KOPT-K1 (cell line): ENCODE data around the gene TMEM178B.
"Not testable (repeated sequence)": the region's sequence is repeated elsewhere in the genome, so short reads cannot be mapped to it uniquely, and the experiment has no call there.

Source experiments
- H3K27ac ChIP-seq: fragments of 200-600 bp; sonication (generic); 2 replicates; pipeline ENCODE4 v1.5.1; 2016; ENCODE audit warnings: antibody characterized with exemption, mild to moderate bottlenecking, low read depth, low read length; ENCODE audit not compliant: poor library complexity, severe bottlenecking
- H3K36me3 ChIP-seq: fragments of 200-600 bp; sonication (generic); 2 replicates; pipeline ENCODE4 v1.5.1; 2017; ENCODE audit warnings: antibody characterized with exemption, mild to moderate bottlenecking, low read length, moderate library complexity; ENCODE audit not compliant: insufficient read depth
- H3K9me3 ChIP-seq: fragments of 200-600 bp; sonication (generic); 2 replicates; pipeline ENCODE4 v1.5.1; 2017; ENCODE audit warnings: antibody characterized with exemption, low read length, mild to moderate bottlenecking; ENCODE audit not compliant: insufficient read depth, poor library complexity, severe bottlenecking

TMEM178B gene

DNA sequence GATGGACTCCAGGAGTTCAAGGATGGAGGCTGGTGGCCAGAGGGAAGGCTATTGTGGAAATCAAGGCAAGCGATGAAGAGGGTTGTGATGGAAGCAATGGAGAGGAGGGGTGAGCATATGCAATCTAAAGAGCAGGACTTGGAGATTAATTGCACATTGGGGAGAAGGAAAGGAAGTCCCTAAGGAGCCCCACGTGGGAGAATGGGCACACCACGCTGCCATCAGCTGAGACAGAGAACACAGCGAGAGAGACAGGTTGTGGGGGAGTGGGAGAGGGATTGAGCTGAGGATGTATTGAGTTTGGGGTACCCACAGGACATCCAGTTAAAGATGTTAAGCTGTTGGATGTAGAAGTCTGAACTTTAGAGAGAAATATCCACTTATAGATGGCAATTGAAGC, 73.6 kb downstream of the TMEM178B start:
- H3K9me3 ChIP-seq, result no peaks in the 10 kb centered on the region
- no peak overlapping the region for H3K27ac ChIP-seq
- H3K36me3 ChIP-seq, result no peaks in the 10 kb centered on the region

DNA sequence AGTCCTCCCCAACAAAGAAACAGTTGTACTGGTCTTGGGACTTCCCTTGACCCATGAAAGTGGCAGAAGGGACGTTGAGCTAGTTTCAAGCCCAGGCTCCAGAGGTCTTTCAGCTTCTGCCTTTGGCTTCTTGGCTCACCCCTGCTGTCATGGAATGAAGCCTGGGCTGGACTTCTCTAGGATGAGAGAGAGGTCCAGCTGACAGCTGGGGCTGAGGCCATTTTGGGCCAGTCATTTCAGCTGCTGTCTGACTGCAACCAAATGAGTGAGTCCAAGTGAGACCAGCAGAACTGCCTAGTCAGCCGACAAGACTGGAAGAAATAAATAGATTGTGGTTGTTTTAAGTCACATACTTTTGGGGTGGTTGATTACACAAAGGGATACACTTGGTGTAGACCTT, 76.6 kb downstream of the TMEM178B start:
- H3K9me3 ChIP-seq, result no peaks in the 10 kb centered on the region
- no peaks in the 10 kb centered on the region for H3K36me3 ChIP-seq
- no peak overlapping the region for H3K27ac ChIP-seq

GRCh38 chr7:141151746-141152145, 77.9 kb downstream of the TMEM178B start:
- Histone ChIP-seq H3K27ac (no peak overlapping the region), H3K36me3 (no peaks in the 10 kb centered on the region), H3K9me3 (no peaks in the 10 kb centered on the region)

DNA sequence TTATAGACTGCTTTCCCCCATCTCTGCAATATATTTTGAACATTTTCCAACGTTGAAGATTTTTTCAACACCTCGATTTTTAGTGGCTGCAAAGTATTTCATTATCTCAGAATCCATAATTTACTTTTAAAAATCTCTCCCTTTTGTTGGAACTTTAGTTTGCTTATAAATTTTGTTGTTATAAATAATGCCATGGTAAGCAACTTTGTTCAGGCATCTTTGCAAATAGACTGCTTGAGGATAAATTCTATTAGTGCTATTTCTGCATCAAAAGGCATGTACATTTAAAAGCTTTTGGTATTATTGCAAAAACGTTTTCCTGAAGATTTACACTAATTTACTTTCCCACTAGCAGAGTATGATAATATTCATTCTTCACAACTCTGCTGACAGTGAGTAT, 79.4 kb downstream of the TMEM178B start:
- H3K36me3 ChIP-seq, result no peaks in the 10 kb centered on the region
- H3K9me3 ChIP-seq, result no peaks in the 10 kb centered on the region
- no peak overlapping the region for H3K27ac ChIP-seq

DNA sequence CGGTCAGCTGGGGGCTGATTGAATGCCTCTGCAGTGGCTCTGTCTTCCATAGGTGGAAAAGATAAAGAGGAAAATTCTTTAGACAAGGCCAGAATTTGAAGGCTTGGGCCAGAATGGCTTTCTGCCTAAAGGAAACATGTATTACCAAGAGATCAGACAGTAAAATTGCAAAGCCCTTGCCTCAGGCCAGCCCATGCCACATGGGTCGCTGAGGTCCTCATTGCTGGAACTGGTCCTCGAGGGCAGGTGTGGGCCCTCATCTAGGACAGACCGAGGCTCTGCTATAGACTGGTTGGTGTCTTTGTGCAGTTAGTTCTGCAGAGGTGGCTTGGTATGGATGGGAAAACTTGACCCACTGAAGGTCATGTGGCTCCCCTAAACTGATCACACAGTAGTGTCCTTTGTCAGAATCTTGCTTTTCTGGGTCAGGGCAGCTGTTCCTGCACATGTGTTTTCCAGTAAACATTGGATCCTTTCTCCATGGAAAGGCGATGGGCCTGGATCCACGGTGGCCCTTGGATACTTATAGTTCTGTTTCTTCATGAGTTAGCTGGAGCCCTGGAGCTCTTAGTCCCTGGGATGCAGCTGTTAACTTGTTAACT, 80.4 kb downstream of the TMEM178B start:
- no peak overlapping the region for H3K27ac ChIP-seq
- no peaks in the 10 kb centered on the region for H3K36me3 ChIP-seq
- no peaks in the 10 kb centered on the region for H3K9me3 ChIP-seq

GRCh38 chr7:141156407-141156806, 82.5 kb downstream of the TMEM178B start:
- H3K27ac ChIP-seq, result no peak overlapping the region
- no peaks in the 10 kb centered on the region for H3K9me3 ChIP-seq

GRCh38 chr7:141157138-141157765, 83.4 kb downstream of the TMEM178B start:
- Histone ChIP-seq H3K27ac (no peak overlapping the region), H3K9me3 (no peaks in the 10 kb centered on the region), H3K36me3 (no peaks in the 10 kb centered on the region)

More at GRCh38 chr7:141156407-141156806, 82.5 kb downstream of the TMEM178B start:
- no peaks in the 10 kb centered on the region for H3K36me3 ChIP-seq

DNA sequence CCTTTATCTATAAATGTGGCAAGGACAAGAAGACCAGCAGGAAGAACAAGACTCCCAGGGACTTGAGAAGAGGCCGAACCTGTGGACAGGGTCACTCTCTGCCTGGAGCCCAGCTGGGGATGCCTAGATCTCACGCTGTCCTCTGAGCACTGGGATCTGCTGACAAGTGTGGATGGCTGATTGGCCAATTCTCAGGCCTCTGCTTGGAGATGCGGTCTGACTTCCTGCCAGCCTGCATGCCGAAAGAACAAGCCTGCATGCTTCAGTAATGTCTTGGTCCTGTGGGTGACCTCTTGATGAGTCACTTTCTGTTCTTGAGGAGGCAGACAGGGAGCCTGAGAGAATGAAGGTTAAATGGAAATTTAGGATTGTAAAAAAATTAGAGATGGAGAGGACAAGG, 84.7 kb downstream of the TMEM178B start:
- Histone ChIP-seq H3K36me3 (no peaks in the 10 kb centered on the region), H3K9me3 (no peaks in the 10 kb centered on the region), H3K27ac (no peak overlapping the region)

GRCh38 chr7:141160246-141160860, 86.5 kb downstream of the TMEM178B start:
- no peaks in the 10 kb centered on the region for H3K9me3 ChIP-seq
- no peak overlapping the region for H3K27ac ChIP-seq
- no peaks in the 10 kb centered on the region for H3K36me3 ChIP-seq

GRCh38 chr7:141161550-141162535, 88.0 kb downstream of the TMEM178B start:
- H3K9me3 ChIP-seq, result no peaks in the 10 kb centered on the region

DNA sequence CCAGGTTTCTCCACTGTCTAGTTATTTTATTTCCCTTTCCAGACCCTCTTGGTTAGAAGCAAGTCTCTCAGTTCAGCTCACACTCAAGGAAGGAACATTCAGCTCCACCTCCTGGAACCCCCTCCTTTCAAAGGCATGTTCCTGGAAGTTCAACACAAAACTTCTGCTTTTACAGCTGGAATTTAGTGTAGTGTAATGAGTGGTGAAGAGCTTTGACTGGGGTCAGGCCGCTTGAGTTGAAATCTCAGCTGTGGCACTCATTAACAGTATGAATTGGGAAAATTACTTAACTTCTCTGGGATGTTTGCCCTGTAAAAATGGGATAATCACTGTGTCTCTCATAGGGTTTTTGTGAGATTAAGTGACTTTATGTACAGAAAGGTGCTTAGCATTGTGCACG, 91.7 kb downstream of the TMEM178B start:
- no peaks in the 10 kb centered on the region for H3K9me3 ChIP-seq
- no peak overlapping the region for H3K27ac ChIP-seq
- H3K36me3 ChIP-seq, result no peaks in the 10 kb centered on the region

More at GRCh38 chr7:141161550-141162535, 88.0 kb downstream of the TMEM178B start:
- no peak overlapping the region for H3K27ac ChIP-seq
- H3K36me3 ChIP-seq, result no peaks in the 10 kb centered on the region

GRCh38 chr7:141166926-141167325, 93.1 kb downstream of the TMEM178B start:
- Histone ChIP-seq H3K9me3 (no peaks in the 10 kb centered on the region), H3K27ac (no peak overlapping the region), H3K36me3 (no peaks in the 10 kb centered on the region)

- Histone ChIP-seq H3K9me3 (no peaks in the 10 kb centered on the region), H3K27ac (no peak overlapping the region), H3K36me3 (no peaks in the 10 kb centered on the region)
Observed at GRCh38 chr7:141167381-141167964, 93.6 kb downstream of the TMEM178B start.

GRCh38 chr7:141169157-141169556, 95.3 kb downstream of the TMEM178B start:
- H3K9me3 ChIP-seq, H3K27ac ChIP-seq, H3K36me3 ChIP-seq: not testable (repeated sequence)

DNA sequence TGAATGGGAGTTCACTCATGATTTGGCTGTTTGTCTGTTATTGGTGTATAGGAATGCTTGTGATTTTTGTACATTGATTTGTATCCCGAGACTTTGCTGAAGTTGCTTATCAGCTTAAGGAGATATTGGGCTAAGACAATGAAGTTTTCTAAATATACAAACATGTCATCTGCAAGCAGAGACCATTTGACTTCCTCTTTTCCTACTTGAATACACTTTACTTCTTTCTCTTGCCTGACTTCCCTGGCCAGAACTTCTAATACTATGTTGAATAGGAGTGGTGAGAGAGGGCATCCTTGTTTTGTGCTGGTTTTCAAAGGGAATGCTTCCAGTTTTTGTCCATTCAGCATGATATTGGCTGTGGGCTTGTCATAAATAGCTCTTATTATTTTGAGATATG, 101.9 kb downstream of the TMEM178B start:
- not testable (repeated sequence) for H3K36me3 ChIP-seq, H3K9me3 ChIP-seq, H3K27ac ChIP-seq
